ENCODE data around the gene PPP6R3. TPM values are rescaled to one million over a fixed set of nuclear protein-coding genes. Genes with fewer than 3 reads are reported as not detected.

The PPP6R3 gene
- total RNA-seq, 5 donors from 2014 or later (not counting 1 experiment from before 2014, with no cell fraction given) = 106 to 147 (median 118) TPM

DNA sequence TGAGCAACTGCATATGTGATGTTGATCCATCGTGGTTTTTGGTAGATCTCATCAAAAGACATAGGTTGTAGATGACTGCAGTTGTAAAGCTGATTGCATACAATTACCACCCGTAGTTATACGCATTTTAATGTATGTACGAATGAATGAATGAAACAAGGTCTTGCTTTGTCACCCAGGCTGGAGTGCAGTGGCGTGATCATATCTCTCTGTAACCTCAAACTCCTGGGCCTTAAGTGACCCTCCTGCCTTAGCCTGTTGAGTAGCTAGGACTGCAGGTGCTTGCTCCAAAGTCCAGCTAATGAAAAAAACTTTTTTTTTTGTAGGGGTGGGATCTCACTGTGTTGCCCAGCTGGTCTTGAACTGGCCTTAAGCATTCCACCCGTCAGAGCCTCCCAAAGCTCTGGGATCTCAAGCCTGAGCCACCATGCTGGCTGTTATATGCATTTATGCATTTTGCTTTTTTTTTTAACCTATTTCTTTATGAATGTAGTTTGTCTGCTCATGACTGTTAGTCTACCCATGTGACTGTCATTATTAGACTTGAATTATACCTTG lies 53.5 kb downstream of the PPP6R3 start:
- peaks cover 0 to 11% of the 10 kb centered on the region in 2 experiments for H3K4me1 ChIP-seq (ENCODE audit: control insufficient read depth in 1 of 2, extremely low read depth in 1 of 2, insufficient read depth in 2 of 2, low read length in 2 of 2)
- ChIA-PET POLR2A (no interaction called here), CTCF (interaction anchor here in 1 of 2 donors (0.6 kb wide), 1 partner anchor 277 kb away, joined by 3 read pairs; no protein-coding TSS in a partner anchor)
- H3K27ac Mint-ChIP-seq = no peak overlapping the region
- peaks cover 3 to 31% of the 10 kb centered on the region in 2 donors for H3K36me3 ChIP-seq (ENCODE audit: control insufficient read depth in 2 of 2, extremely low read depth in 1 of 2, insufficient read depth in 1 of 2, low read length in 1 of 2)
- WGBS (ENCODE audit: insufficient coverage) = 61% methylated on average over 2 of the region's 6 CpGs
- no peak overlapping the region for H3K4me3 ChIP-seq (ENCODE audit: control insufficient read depth in 1 of 2, extremely low read depth in 1 of 2, low read length in 1 of 2)
- ATAC-seq (replicated peaks in 1 of 4) = no peak
- H3K9me3 Mint-ChIP-seq = no peaks in the 10 kb centered on the region
- peaks cover 69 to 88% (median 73%) of the 10 kb centered on the region in 3 donors for H3K4me1 Mint-ChIP-seq
- H3K36me3 Mint-ChIP-seq = peaks cover 43% of the 10 kb centered on the region
- H3K4me3 Mint-ChIP-seq = no peak overlapping the region
- DNase-seq = no peak
- no peaks in the 10 kb centered on the region for H3K27me3 Mint-ChIP-seq
- no peak overlapping the region for H3K27ac ChIP-seq (ENCODE audit: low read length)
- H3K27me3 ChIP-seq (replicated peaks in 1 of 2; ENCODE audit: control insufficient read depth in 2 of 2, extremely low read depth in 1 of 2, insufficient read depth in 2 of 2, low read length in 1 of 2) = no peaks in the 10 kb centered on the region
- no peaks in the 10 kb centered on the region for H3K9me3 ChIP-seq

GRCh38 chr11:68517121-68517741 lies 56.7 kb downstream of the PPP6R3 start:
- Histone ChIP-seq H3K9me3 (no peaks in the 10 kb centered on the region), H3K27me3 (replicated peaks in 1 of 2; ENCODE audit: control insufficient read depth in 2 of 2, extremely low read depth in 1 of 2, insufficient read depth in 2 of 2, low read length in 1 of 2) (no peaks in the 10 kb centered on the region), H3K4me3 (ENCODE audit: control insufficient read depth in 1 of 2, extremely low read depth in 1 of 2, low read length in 1 of 2) (no peak overlapping the region), H3K27ac (ENCODE audit: low read length) (no peak overlapping the region), H3K4me1 (ENCODE audit: control insufficient read depth in 1 of 2, extremely low read depth in 1 of 2, insufficient read depth in 2 of 2, low read length in 2 of 2) (peaks cover 0 to 3% of the 10 kb centered on the region in 2 experiments), H3K36me3 (ENCODE audit: control insufficient read depth in 2 of 2, extremely low read depth in 1 of 2, insufficient read depth in 1 of 2, low read length in 1 of 2) (peaks cover under 1 to 51% of the 10 kb centered on the region in 2 donors)
- WGBS (ENCODE audit: insufficient coverage) = no CpG with 5 or more reads among the region's 5 CpGs
- Mint-ChIP-seq H3K27ac (peak overlapping the region; percentile 2 to 50), H3K9me3 (no peaks in the 10 kb centered on the region), H3K36me3 (peaks cover 61% of the 10 kb centered on the region), H3K4me1 (peaks cover 69 to 84% (median 77%) of the 10 kb centered on the region in 3 donors), H3K4me3 (no peak overlapping the region), H3K27me3 (no peaks in the 10 kb centered on the region)
- DNase-seq = no peak
- POLR2A ChIA-PET = no interaction called here
- CTCF ChIA-PET = no interaction called here
- ATAC-seq (replicated peaks in 1 of 4) = no peak

- Mint-ChIP-seq H3K9me3 (no peaks in the 10 kb centered on the region), H3K27ac (peak overlapping the region in 1 of 2 donors; percentile 46), H3K4me1 (peaks cover 69 to 82% (median 81%) of the 10 kb centered on the region in 3 donors), H3K36me3 (peaks cover 68% of the 10 kb centered on the region), H3K27me3 (no peaks in the 10 kb centered on the region), H3K4me3 (no peak overlapping the region)
- CTCF ChIA-PET = no interaction called here
- WGBS (ENCODE audit: insufficient coverage) = no CpG with 5 or more reads among the region's 1 CpG
- peaks cover 2 to 51% of the 10 kb centered on the region in 2 donors for H3K36me3 ChIP-seq (ENCODE audit: control insufficient read depth in 2 of 2, extremely low read depth in 1 of 2, insufficient read depth in 1 of 2, low read length in 1 of 2)
- POLR2A ChIA-PET = no interaction called here
- peaks cover 0 to 3% of the 10 kb centered on the region in 2 experiments for H3K4me1 ChIP-seq (ENCODE audit: control insufficient read depth in 1 of 2, extremely low read depth in 1 of 2, insufficient read depth in 2 of 2, low read length in 2 of 2)
- ATAC-seq (replicated peaks in 1 of 4) (no peak), DNase-seq (no peak)
- no peaks in the 10 kb centered on the region for H3K9me3 ChIP-seq
- H3K27me3 ChIP-seq (replicated peaks in 1 of 2; ENCODE audit: control insufficient read depth in 2 of 2, extremely low read depth in 1 of 2, insufficient read depth in 2 of 2, low read length in 1 of 2) = no peaks in the 10 kb centered on the region
- no peak overlapping the region for H3K4me3 ChIP-seq (ENCODE audit: control insufficient read depth in 1 of 2, extremely low read depth in 1 of 2, low read length in 1 of 2)
- no peak overlapping the region for H3K27ac ChIP-seq (ENCODE audit: low read length)
Observed at GRCh38 chr11:68518191-68518590, 57.6 kb downstream of the PPP6R3 start.

DNA sequence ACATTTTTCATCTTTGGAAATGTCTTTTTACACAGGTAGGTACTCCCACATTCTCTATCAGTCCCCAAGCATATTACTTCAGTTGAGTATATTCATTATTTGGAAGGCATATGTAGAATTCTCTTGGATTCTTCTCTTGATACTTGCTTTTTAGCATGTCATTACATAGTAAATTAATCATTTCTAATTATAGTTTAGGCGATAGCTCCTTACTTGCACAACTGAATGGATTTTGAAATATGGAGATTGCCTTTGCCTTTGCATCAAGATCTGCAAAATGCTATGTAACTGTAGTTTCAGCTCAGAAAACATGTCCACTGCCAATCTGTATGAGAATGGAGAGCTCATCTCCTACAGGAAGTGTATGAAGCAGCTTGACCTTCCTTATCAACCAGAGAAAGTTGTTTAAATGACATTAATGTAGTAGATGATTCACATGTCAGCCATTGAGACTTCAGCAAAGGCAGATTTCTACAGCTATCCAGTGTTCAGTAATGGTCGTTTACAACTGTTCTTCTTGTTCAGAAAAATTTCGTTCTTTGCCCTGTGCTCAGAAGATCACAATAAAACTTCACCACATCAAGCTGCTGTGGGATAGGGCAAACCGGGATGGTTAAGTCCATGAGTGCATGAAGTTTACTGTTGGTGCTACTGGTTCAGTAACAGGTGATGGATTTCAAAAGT lies 61.6 kb downstream of the PPP6R3 start:
- CTCF ChIA-PET = no interaction called here
- no peaks in the 10 kb centered on the region for H3K27me3 ChIP-seq (replicated peaks in 1 of 2; ENCODE audit: control insufficient read depth in 2 of 2, extremely low read depth in 1 of 2, insufficient read depth in 2 of 2, low read length in 1 of 2)
- H3K4me3 ChIP-seq (ENCODE audit: control insufficient read depth in 1 of 2, extremely low read depth in 1 of 2, low read length in 1 of 2) = no peak overlapping the region
- peaks cover 76% of the 10 kb centered on the region for H3K36me3 Mint-ChIP-seq
- POLR2A ChIA-PET = no interaction called here
- no CpG with 5 or more reads among the region's 4 CpGs for WGBS (ENCODE audit: insufficient coverage)
- no peak overlapping the region for H3K27ac Mint-ChIP-seq
- H3K4me1 Mint-ChIP-seq = peaks cover 78 to 86% (median 86%) of the 10 kb centered on the region in 3 donors
- H3K36me3 ChIP-seq (ENCODE audit: control insufficient read depth in 2 of 2, extremely low read depth in 1 of 2, insufficient read depth in 1 of 2, low read length in 1 of 2) = peaks cover 2 to 74% of the 10 kb centered on the region in 2 donors
- H3K27me3 Mint-ChIP-seq = no peaks in the 10 kb centered on the region
- no peaks in the 10 kb centered on the region for H3K9me3 Mint-ChIP-seq
- no peak for DNase-seq
- ATAC-seq (replicated peaks in 1 of 4) = no peak
- H3K9me3 ChIP-seq = no peaks in the 10 kb centered on the region
- no peak overlapping the region for H3K4me3 Mint-ChIP-seq
- H3K4me1 ChIP-seq (ENCODE audit: control insufficient read depth in 1 of 2, extremely low read depth in 1 of 2, insufficient read depth in 2 of 2, low read length in 2 of 2) = peaks cover 5 to 7% of the 10 kb centered on the region in 2 experiments
- no peak overlapping the region for H3K27ac ChIP-seq (ENCODE audit: low read length)

DNA sequence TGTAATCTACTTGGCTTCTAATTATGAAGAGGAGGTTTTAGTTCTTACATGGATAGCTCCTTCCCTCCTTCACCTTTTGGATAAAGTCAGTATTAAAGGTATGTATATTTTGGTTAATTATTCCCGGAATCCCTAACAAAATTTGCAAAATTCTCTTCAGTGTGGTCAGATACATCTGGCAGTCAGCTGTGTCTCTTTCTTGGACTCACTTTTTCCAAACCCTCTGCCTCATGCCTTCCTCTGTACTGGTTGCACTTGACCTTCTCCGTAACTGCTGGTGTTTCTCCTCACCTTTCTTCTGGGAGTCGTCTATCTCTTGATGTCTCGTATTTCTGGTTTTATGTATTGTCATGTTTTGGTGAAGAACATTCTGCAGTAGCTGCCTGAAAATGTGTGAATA lies 62.5 kb downstream of the PPP6R3 start:
- Histone ChIP-seq H3K9me3 (no peaks in the 10 kb centered on the region), H3K4me1 (ENCODE audit: control insufficient read depth in 1 of 2, extremely low read depth in 1 of 2, insufficient read depth in 2 of 2, low read length in 2 of 2) (peaks cover 14 to 16% of the 10 kb centered on the region in 2 experiments), H3K27me3 (replicated peaks in 1 of 2; ENCODE audit: control insufficient read depth in 2 of 2, extremely low read depth in 1 of 2, insufficient read depth in 2 of 2, low read length in 1 of 2) (no peaks in the 10 kb centered on the region), H3K4me3 (ENCODE audit: control insufficient read depth in 1 of 2, extremely low read depth in 1 of 2, low read length in 1 of 2) (no peak overlapping the region), H3K27ac (ENCODE audit: low read length) (no peak overlapping the region), H3K36me3 (ENCODE audit: control insufficient read depth in 2 of 2, extremely low read depth in 1 of 2, insufficient read depth in 1 of 2, low read length in 1 of 2) (peaks cover 2 to 76% of the 10 kb centered on the region in 2 donors)
- H3K27ac Mint-ChIP-seq = peak overlapping the region in 1 of 2 donors; percentile 1
- H3K27me3 Mint-ChIP-seq = no peaks in the 10 kb centered on the region
- no peaks in the 10 kb centered on the region for H3K9me3 Mint-ChIP-seq
- H3K4me1 Mint-ChIP-seq = peaks cover 82 to 90% (median 89%) of the 10 kb centered on the region in 3 donors
- WGBS (ENCODE audit: insufficient coverage) = 100% methylated on average over 1 of the region's 4 CpGs
- CTCF ChIA-PET = no interaction called here
- POLR2A ChIA-PET = no interaction called here
- ATAC-seq (replicated peaks in 1 of 4) (no peak), DNase-seq (no peak)
- peaks cover 79% of the 10 kb centered on the region for H3K36me3 Mint-ChIP-seq
- H3K4me3 Mint-ChIP-seq = no peak overlapping the region

DNA sequence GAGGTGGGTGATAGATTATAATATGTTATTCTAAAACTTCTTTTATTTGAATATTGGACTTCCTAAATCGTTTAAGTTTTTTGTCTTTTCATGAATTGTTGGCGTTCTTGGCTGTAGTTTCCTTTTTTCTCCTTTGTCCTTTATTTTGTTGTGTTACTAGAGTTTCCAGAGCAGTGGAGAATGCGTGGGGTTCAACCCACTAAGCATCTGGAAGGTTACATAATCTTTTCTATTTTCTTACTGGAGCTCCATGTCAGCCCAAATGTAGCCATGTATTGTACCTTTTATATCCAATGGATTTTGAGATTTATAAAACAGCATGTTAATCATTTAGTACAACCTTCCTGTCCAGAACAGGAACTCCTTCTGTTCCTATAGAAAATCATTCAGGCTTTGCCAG lies 63.2 kb downstream of the PPP6R3 start:
- POLR2A ChIA-PET = no interaction called here
- no peaks in the 10 kb centered on the region for H3K27me3 Mint-ChIP-seq
- H3K36me3 ChIP-seq (ENCODE audit: control insufficient read depth in 2 of 2, extremely low read depth in 1 of 2, insufficient read depth in 1 of 2, low read length in 1 of 2) = peaks cover 2 to 76% of the 10 kb centered on the region in 2 donors
- H3K27ac Mint-ChIP-seq = peak overlapping the region; percentile 65 to 78
- no peak for ATAC-seq (replicated peaks in 1 of 4)
- H3K4me3 Mint-ChIP-seq = no peak overlapping the region
- DNase-seq = no peak
- H3K9me3 Mint-ChIP-seq = no peaks in the 10 kb centered on the region
- WGBS (ENCODE audit: insufficient coverage) = no CpG with 5 or more reads among the region's 3 CpGs
- peaks cover 79% of the 10 kb centered on the region for H3K36me3 Mint-ChIP-seq
- H3K4me1 ChIP-seq (ENCODE audit: control insufficient read depth in 1 of 2, extremely low read depth in 1 of 2, insufficient read depth in 2 of 2, low read length in 2 of 2) = peaks cover 20 to 21% of the 10 kb centered on the region in 2 experiments
- no peak overlapping the region for H3K27ac ChIP-seq (ENCODE audit: low read length)
- H3K27me3 ChIP-seq (replicated peaks in 1 of 2; ENCODE audit: control insufficient read depth in 2 of 2, extremely low read depth in 1 of 2, insufficient read depth in 2 of 2, low read length in 1 of 2) = no peaks in the 10 kb centered on the region
- H3K9me3 ChIP-seq = no peaks in the 10 kb centered on the region
- no peak overlapping the region for H3K4me3 ChIP-seq (ENCODE audit: control insufficient read depth in 1 of 2, extremely low read depth in 1 of 2, low read length in 1 of 2)
- peaks cover 85 to 91% (median 89%) of the 10 kb centered on the region in 3 donors for H3K4me1 Mint-ChIP-seq
- CTCF ChIA-PET = no interaction called here
